Choroid plexus epithelial cell (primary cell): ENCODE measurements around the gene TTL.

ENCODE experiments used
- DNase-seq: peaks from one replicate; pipeline ENCODE4 v3.0.0-alpha.2; 2010; ENCODE audit warnings: low read depth
- H3K4me3 ChIP-seq: 2 replicates; pipeline ENCODE4 v1.5.1; 2011; ENCODE audit warnings: low read depth, mild to moderate bottlenecking, control low read depth, low read length, moderate library complexity
- TF ChIP-seq, protein P1 (sequence below): conservative IDR thresholded peaks from 2 replicates; pipeline ENCODE4 v1.5.1; 2011; ENCODE audit warnings: low read depth, mild to moderate bottlenecking, control low read depth, inconsistent platforms, low read length, moderate library complexity

The TTL gene

GRCh38 chr2:112582314-112582746, 100.4 kb downstream of the TTL start:
- peak; percentile 78 for DNase-seq
- TF ChIP-seq, protein P1, sequence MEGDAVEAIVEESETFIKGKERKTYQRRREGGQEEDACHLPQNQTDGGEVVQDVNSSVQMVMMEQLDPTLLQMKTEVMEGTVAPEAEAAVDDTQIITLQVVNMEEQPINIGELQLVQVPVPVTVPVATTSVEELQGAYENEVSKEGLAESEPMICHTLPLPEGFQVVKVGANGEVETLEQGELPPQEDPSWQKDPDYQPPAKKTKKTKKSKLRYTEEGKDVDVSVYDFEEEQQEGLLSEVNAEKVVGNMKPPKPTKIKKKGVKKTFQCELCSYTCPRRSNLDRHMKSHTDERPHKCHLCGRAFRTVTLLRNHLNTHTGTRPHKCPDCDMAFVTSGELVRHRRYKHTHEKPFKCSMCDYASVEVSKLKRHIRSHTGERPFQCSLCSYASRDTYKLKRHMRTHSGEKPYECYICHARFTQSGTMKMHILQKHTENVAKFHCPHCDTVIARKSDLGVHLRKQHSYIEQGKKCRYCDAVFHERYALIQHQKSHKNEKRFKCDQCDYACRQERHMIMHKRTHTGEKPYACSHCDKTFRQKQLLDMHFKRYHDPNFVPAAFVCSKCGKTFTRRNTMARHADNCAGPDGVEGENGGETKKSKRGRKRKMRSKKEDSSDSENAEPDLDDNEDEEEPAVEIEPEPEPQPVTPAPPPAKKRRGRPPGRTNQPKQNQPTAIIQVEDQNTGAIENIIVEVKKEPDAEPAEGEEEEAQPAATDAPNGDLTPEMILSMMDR: peak; percentile 50
- no peak overlapping the region for H3K4me3 ChIP-seq

DNA sequence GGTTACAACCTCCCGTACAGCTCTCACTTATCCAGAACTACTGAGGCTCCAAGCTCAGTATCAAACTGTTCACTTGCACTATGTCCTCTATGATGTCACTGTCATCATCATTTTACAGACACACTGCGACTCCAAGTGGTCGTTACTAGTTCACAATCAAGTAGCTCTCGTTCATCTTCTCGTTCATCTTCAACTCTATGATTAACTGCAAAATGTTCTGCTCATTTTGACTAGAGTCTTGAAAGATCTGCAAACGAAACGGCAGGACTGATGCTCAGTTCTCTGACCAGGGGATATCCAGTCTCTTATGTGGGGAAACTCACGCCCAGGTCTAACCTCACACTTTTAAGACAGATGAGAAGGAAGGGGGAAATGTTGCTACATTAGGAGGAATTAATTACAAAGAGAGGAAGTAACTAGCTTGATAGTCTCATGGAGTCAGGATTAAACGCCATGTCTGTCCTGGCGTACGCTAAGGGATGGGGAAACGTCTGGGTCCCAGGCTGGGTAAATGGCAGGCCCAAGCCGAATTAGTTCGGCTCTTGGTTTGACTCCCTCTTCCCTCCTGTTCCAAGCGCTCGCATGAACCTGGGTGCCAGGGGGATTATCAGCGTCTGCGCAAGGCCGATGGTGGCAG, 101.7 kb downstream of the TTL start:
- peak overlapping the region; percentile 89 for H3K4me3 ChIP-seq
- DNase-seq: peak; percentile 25
- TF ChIP-seq, protein P1: no peak

DNA sequence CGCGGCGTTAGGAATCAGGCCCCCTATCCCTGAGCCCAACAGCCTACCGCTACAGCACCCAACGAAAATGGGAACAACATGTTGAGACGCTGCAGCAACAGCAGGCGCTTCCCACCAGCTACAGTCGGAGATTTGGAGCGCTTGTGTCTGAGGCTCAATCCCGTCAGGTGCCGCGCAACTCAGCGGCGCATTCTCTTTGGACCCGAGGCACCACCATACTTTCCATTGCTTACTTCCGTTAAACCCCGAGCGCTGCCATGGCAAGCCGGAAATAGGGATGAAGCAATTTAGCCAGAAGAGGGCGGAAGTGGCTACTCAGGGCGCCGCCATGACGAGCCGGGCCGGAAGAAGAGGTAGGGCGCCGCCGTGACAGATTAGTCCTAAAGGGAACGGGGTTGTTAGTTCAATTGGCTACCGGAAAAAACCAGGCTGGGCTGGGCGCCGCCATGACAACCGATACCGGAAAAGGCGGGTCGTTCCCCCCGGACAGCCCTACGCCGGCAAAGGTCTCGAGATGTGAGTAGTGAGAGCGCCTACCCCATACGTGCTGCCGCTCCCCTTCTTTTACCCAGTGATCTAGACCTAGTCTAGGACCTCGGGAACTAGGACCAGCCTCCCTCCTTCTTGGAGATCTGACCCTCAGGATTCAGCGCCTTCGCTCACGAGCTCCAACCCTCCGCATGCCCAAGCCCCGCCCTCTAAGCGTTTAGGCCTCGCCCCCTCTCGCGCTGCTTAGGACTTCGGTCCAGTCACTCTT, 102.4 kb downstream of the TTL start, which contains the start of gene CHCHD5:
Gene CHCHD5, plus strand, starts transcription at position 476 of the 757 bp plus-strand sequence. Its CDS starts 39 bp downstream, at position 515.
- TF ChIP-seq, protein P1: no peak
- H3K4me3 ChIP-seq: peak within 1 kb of the TSS; percentile 89
- DNase-seq: peak; percentile 97

DNA sequence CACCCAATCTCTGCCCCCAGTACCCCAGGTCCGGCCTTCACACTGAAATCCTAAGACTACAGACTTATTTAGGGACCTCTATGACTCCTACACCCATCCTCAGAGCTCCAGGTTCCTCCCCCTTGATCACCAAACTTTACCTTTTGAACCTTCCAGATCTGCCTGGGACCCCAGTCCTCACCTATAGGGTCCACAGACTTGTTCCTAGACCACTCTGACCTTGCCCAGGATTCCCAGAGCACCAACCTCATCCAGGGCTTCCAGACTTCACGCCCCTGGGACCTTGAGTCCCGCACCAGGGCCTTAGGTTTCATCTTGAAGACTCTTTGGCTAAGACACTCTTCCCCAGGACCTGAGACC, 102.9 kb downstream of the TTL start:
- peak overlapping the region; percentile 89 for H3K4me3 ChIP-seq
- DNase-seq: no peak
- TF ChIP-seq, protein P1: no peak

- H3K4me3 ChIP-seq: no peak overlapping the region
Measured at GRCh38 chr2:112585400-112585799, 103.4 kb downstream of the TTL start.

GRCh38 chr2:112585873-112586464, 104.0 kb downstream of the TTL start:
- TF ChIP-seq, protein P1: no peak
- no peak overlapping the region for H3K4me3 ChIP-seq
- no peak for DNase-seq

More at GRCh38 chr2:112585400-112585799, 103.4 kb downstream of the TTL start:
- TF ChIP-seq, protein P1: no peak
- no peak for DNase-seq
